Subcutaneous adipose tissue (tissue), 4 donors: Measurements from ENCODE around the gene NIN. TPM values are rescaled to one million over a fixed set of nuclear protein-coding genes. Genes with fewer than 3 reads are reported as not detected.

Experiments used
- CTCF ChIP-seq: fragments of 450-650 bp; IDR thresholded peaks from one replicate; pipeline ENCODE4 v1.5.1; 2016; ENCODE audit warnings: low read depth, mild to moderate bottlenecking, control low read depth, antibody characterized with exemption, moderate library complexity
- total RNA-seq, 4 donors: library from RNA; depleted of rRNA; stranded (reverse); fragments of >200 nt; gene quantifications; one replicate each; pipeline ENCODE4 v1.1.0, GENCODE V29; 2016

The NIN gene
- total RNA-seq, 4 donors from 2014 or later, result 33.2 to 44.0 (median 40.6) TPM

- no peak for TF ChIP-seq CTCF
Observed at GRCh38 chr14:50717811-50718210, 113.2 kb downstream of the NIN start.

- TF ChIP-seq CTCF, result no peak
Observed at GRCh38 chr14:50714450-50715073, 116.4 kb downstream of the NIN start.

- no peak for TF ChIP-seq CTCF
Observed at GRCh38 chr14:50711043-50711442, 119.9 kb downstream of the NIN start.

- no peak for TF ChIP-seq CTCF
Observed at GRCh38 chr14:50705026-50705593, 125.9 kb downstream of the NIN start.

- no peak for TF ChIP-seq CTCF
Observed at GRCh38 chr14:50704454-50705010, 126.4 kb downstream of the NIN start.

- TF ChIP-seq CTCF, result no peak
Observed at GRCh38 chr14:50697659-50698290, 133.2 kb downstream of the NIN start.

- no peak for TF ChIP-seq CTCF
Observed at GRCh38 chr14:50688875-50689274, 142.1 kb downstream of the NIN start.
